HG03575 (cell line): ENCODE measurements around the gene TMEM184B.
"Not testable (repeated sequence)": the region's sequence is repeated elsewhere in the genome, so short reads cannot be mapped to it uniquely, and the experiment has no call there.

Experiments
- ATAC-seq: cut with Tn5 transposase; IDR thresholded peaks from one replicate; pipeline ENCODE4 v1.9.1; 2021; ENCODE audit not compliant: unreplicated experiment, insufficient number of reproducible peaks, low FRiP score; ENCODE audit errors: extremely low read depth

Gene TMEM184B

GRCh38 chr22:38196791-38197419 is 75.9 kb downstream of the TMEM184B start:
- ATAC-seq, result no peak

GRCh38 chr22:38193580-38193979 is 79.2 kb downstream of the TMEM184B start:
- ATAC-seq, result no peak

- no peak for ATAC-seq
Observed at GRCh38 chr22:38192475-38192863, 80.3 kb downstream of the TMEM184B start.

GRCh38 chr22:38191731-38192474 is 80.9 kb downstream of the TMEM184B start:
- no peak for ATAC-seq

GRCh38 chr22:38191055-38191454 is 81.8 kb downstream of the TMEM184B start:
- no peak for ATAC-seq

GRCh38 chr22:38190581-38190980 is 82.2 kb downstream of the TMEM184B start:
- ATAC-seq, result no peak

GRCh38 chr22:38189104-38189503 is 83.7 kb downstream of the TMEM184B start:
- ATAC-seq, result no peak

GRCh38 chr22:38187413-38188212 is 85.2 kb downstream of the TMEM184B start:
- no peak for ATAC-seq

- no peak for ATAC-seq
Observed at GRCh38 chr22:38186429-38186828, 86.4 kb downstream of the TMEM184B start.

- no peak for ATAC-seq
Observed at GRCh38 chr22:38184788-38185187, 88.0 kb downstream of the TMEM184B start.

- peak; percentile 51 for ATAC-seq
Observed at GRCh38 chr22:38181453-38182200, 91.2 kb downstream of the TMEM184B start, which contains the start of gene PLA2G6. PLA2G6 (minus strand) TSS chr22:38181830; CDS start chr22:38169426, 12,404 bp downstream.

- no peak for ATAC-seq
Observed at GRCh38 chr22:38180841-38181452, 91.9 kb downstream of the TMEM184B start.

GRCh38 chr22:38178605-38178937 is 94.2 kb downstream of the TMEM184B start:
- not testable (repeated sequence) for ATAC-seq

GRCh38 chr22:38177926-38178604 is 94.7 kb downstream of the TMEM184B start:
- ATAC-seq, result no peak

- ATAC-seq, result not testable (repeated sequence)
Observed at GRCh38 chr22:38177571-38177925, 95.3 kb downstream of the TMEM184B start.

- no peak for ATAC-seq
Observed at GRCh38 chr22:38177044-38177443, 95.8 kb downstream of the TMEM184B start.

- ATAC-seq, result no peak
Observed at GRCh38 chr22:38176170-38176741, 96.6 kb downstream of the TMEM184B start.
